B cell (primary cell): Measurements from ENCODE around the gene LGALS14. TPM values are rescaled to one million over a fixed set of nuclear protein-coding genes. Genes with fewer than 3 reads are reported as not detected.

Source experiments
- ATAC-seq: fragments of 200-7000 bp; cut with Tn5 transposase; one replicate; pipeline ENCODE4 v1.10.0; 2021; ENCODE audit warnings: low read depth, mild to moderate bottlenecking, moderate number of reproducible peaks, moderate library complexity
- CTCF ChIA-PET: fragments of 350-600 bp; sonication (Branson Sonifier 250); formaldehyde crosslinking; loops from one replicate; lab custom pipeline; 2021; ENCODE audit warnings: antibody characterized with exemption, inconsistent platforms; lab: Charles Lee
- POLR2A ChIA-PET: fragments of 350-600 bp; sonication (Branson Sonifier 250); formaldehyde crosslinking; loops from one replicate; lab custom pipeline; 2021; ENCODE audit warnings: antibody characterized with exemption; lab: Charles Lee
- DNase-seq: peaks from one replicate; pipeline ENCODE4 v3.0.0; 2013
- H2AFZ ChIP-seq: 2 replicates; pipeline ENCODE4 v1.6.1; 2012; ENCODE audit warnings: mild to moderate bottlenecking, low read depth, low read length; ENCODE audit not compliant: insufficient read depth, poor library complexity, severe bottlenecking
- H3K27ac ChIP-seq, 2 donors: 1 replicate in 1 of 2; 2 replicates in 1 of 2; pipeline ENCODE4 v1.5.1; 2012 to 2013; ENCODE audit warnings: low read length in 2 of 2, mild to moderate bottlenecking in 2 of 2, moderate library complexity in 1 of 2
- H3K27me3 ChIP-seq, 4 experiments: fragments of 200-600 bp in 1 of 4; sonication (generic) in 1 of 4; replicated peaks in 1 of 4; 1 replicate in 2 of 4; 2 replicates in 2 of 4; pipeline versions ENCODE4 v1.6.1 to v1.7.0; 2013 to 2016; ENCODE audit warnings: low read length in 3 of 4, mild to moderate bottlenecking in 2 of 4, mixed read lengths in 1 of 4, moderate library complexity in 1 of 4; ENCODE audit not compliant: insufficient read depth in 4 of 4, control insufficient read depth in 3 of 4; ENCODE audit errors: control extremely low read depth in 1 of 4
- H3K36me3 ChIP-seq, 2 experiments: replicated peaks in 1 of 2; 1 replicate in 1 of 2; 2 replicates in 1 of 2; pipeline versions ENCODE4 v1.6.1 to v1.7.1; 2013; ENCODE audit warnings: low read length in 1 of 2; ENCODE audit not compliant: insufficient read depth in 2 of 2, control insufficient read depth in 1 of 2; ENCODE audit errors: control extremely low read depth in 1 of 2, extremely low read depth in 1 of 2
- H3K4me1 ChIP-seq, 2 donors: fragments of 200-600 bp in 1 of 2; sonication (generic) in 1 of 2; 1 replicate in 1 of 2; 2 replicates in 1 of 2; pipeline versions ENCODE4 v1.5.1 to v1.6.1; 2013 to 2017; ENCODE audit warnings: low read length in 2 of 2; ENCODE audit not compliant: control insufficient read depth in 2 of 2, insufficient read depth in 2 of 2
- H3K4me2 ChIP-seq: replicated peaks from 2 replicates; pipeline ENCODE3; 2012; ENCODE audit warnings: mild to moderate bottlenecking, low read depth, low read length; ENCODE audit not compliant: poor library complexity, severe bottlenecking
- H3K4me3 ChIP-seq, 5 experiments: fragments of 200-600 bp in 1 of 5; sonication (generic) in 1 of 5; 1 replicate in 3 of 5; 2 replicates in 2 of 5; pipeline versions ENCODE4 v1.5.1 to v1.7.0; 2011 to 2016; ENCODE audit warnings: low read length in 4 of 5, mild to moderate bottlenecking in 4 of 5, low read depth in 2 of 5, control low read depth in 1 of 5, moderate library complexity in 1 of 5; ENCODE audit not compliant: insufficient read depth in 1 of 5; ENCODE audit errors: control extremely low read depth in 1 of 5, extremely low read depth in 1 of 5
- H3K79me2 ChIP-seq: fragments of 200-600 bp; sonication (generic); one replicate; pipeline ENCODE4 v1.6.0; 2016; ENCODE audit warnings: low read length; ENCODE audit not compliant: control insufficient read depth, insufficient read depth
- H3K9ac ChIP-seq: fragments of 200-600 bp; sonication (generic); 2 replicates; pipeline ENCODE4 v1.6.1; 2017; ENCODE audit warnings: mild to moderate bottlenecking, low read length, moderate library complexity
- H3K9me3 ChIP-seq, 3 donors: one replicate each; pipeline versions ENCODE4 v1.6.1 to v1.7.1; 2013; ENCODE audit warnings: low read length in 2 of 3; ENCODE audit not compliant: control insufficient read depth in 2 of 3, insufficient read depth in 1 of 3; ENCODE audit errors: control extremely low read depth in 1 of 3
- H4K20me1 ChIP-seq: 2 replicates; pipeline ENCODE4 v1.6.0; 2012; ENCODE audit warnings: mild to moderate bottlenecking, low read length; ENCODE audit not compliant: insufficient read depth, control insufficient read depth, poor library complexity, severe bottlenecking
- H3K27ac Mint-ChIP-seq: one replicate; pipeline ENCODE4 v1.8.0; 2021; ENCODE audit warnings: mixed read lengths
- H3K27me3 Mint-ChIP-seq: one replicate; pipeline ENCODE4 v1.8.0; 2021; ENCODE audit warnings: mixed read lengths
- H3K4me1 Mint-ChIP-seq: one replicate; pipeline ENCODE4 v1.8.0; 2021; ENCODE audit warnings: mixed read lengths
- H3K4me3 Mint-ChIP-seq: one replicate; pipeline ENCODE4 v1.8.0; 2021; ENCODE audit warnings: mixed read lengths
- H3K9me3 Mint-ChIP-seq: one replicate; pipeline ENCODE4 v1.8.0; 2022; ENCODE audit warnings: mixed read lengths; ENCODE audit not compliant: insufficient read depth
- EZH2 ChIP-seq: IDR thresholded peaks from 2 replicates; pipeline ENCODE4 v1.6.1; 2012; ENCODE audit warnings: borderline replicate concordance, low read depth, mild to moderate bottlenecking, moderate library complexity, low read length; ENCODE audit not compliant: insufficient read depth, poor library complexity, severe bottlenecking
- WGBS: methylation state at CpG from one replicate; pipeline ENCODE4 v1.1.5; 2013; ENCODE audit warnings: missing lambda C conversion rate; ENCODE audit not compliant: insufficient coverage; 5-methylcytosine and 5-hydroxymethylcytosine counted together
- intact Hi-C: fragments of 100-400 bp; cut with micrococcal nuclease; formaldehyde crosslinking; loops from one replicate; pipeline ENCODE4 v1.10.0; 2022
- polyA plus RNA-seq: library from polyadenylated mRNA; depleted of rRNA; stranded (reverse); fragments of >200 nt; gene quantifications from 2 replicates; pipeline ENCODE4 v1.2.3, GENCODE V29; 2012
- small RNA-seq: library from RNA; depleted of rRNA; stranded (forward); fragments of <200 nt; gene quantifications from one replicate; pipeline ENCODE3, GENCODE V24; 2012; ENCODE audit warnings: low replicate concordance, low read depth; ENCODE audit not compliant: insufficient read length
- total RNA-seq, 2 donors: library from RNA; stranded (reverse); fragments of 120-200 nt in 1 of 2; gene quantifications; 1 replicate in 1 of 2; 2 replicates in 1 of 2; pipeline versions ENCODE4 v1.2.3 to v1.2.4, GENCODE V29; 2013 to 2022
- TF ChIP-seq, protein P1 (sequence below): fragments of 200-600 bp; IDR thresholded peaks from one replicate; pipeline ENCODE4 v1.8.0; 2022; ENCODE audit warnings: antibody characterized with exemption, mild to moderate bottlenecking

Gene LGALS14
- total and polyA plus RNA-seq, 2 donors (not counting 1 experiment from before 2014, with no cell fraction given), result not detected

DNA sequence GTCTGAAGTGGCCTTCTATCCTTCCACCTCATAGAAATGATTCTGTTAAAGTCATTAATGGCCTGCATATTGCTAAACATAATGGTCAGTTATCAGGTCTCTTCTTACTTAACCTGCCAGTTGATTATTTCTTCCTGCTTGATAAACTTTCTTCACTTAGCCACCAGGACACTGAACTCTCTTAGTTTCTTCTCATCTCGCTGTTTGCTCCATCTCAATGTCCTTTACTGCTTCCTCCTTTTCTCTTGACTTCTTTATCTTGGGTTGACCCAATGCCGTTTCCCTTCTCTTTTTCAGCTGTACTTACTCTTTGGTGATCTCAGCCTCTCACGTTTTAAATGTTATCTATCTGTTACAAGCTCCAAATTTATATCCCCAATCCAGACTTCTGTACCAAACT, 50.7 kb downstream of the LGALS14 start:
- H3K4me2 ChIP-seq, result no peak overlapping the region
- H3K4me3 Mint-ChIP-seq, result no peak overlapping the region
- H3K79me2 ChIP-seq, result no peaks in the 10 kb centered on the region
- H3K36me3 ChIP-seq, result no peaks in the 10 kb centered on the region
- H3K9ac ChIP-seq, result no peak overlapping the region
- ChIA-PET CTCF (no interaction called here), POLR2A (no interaction called here)
- ATAC-seq (no peak), DNase-seq (no peak)
- no peaks in the 10 kb centered on the region for H4K20me1 ChIP-seq
- H3K4me1 Mint-ChIP-seq, result no peaks in the 10 kb centered on the region
- peaks cover 0 to 25% (median 10%) of the 10 kb centered on the region in 4 experiments for H3K27me3 ChIP-seq
- H3K9me3 ChIP-seq, result peaks cover 0 to 3% (median 0%) of the 10 kb centered on the region in 3 donors
- intact Hi-C loops, result no loop called here
- TF ChIP-seq, protein P1, sequence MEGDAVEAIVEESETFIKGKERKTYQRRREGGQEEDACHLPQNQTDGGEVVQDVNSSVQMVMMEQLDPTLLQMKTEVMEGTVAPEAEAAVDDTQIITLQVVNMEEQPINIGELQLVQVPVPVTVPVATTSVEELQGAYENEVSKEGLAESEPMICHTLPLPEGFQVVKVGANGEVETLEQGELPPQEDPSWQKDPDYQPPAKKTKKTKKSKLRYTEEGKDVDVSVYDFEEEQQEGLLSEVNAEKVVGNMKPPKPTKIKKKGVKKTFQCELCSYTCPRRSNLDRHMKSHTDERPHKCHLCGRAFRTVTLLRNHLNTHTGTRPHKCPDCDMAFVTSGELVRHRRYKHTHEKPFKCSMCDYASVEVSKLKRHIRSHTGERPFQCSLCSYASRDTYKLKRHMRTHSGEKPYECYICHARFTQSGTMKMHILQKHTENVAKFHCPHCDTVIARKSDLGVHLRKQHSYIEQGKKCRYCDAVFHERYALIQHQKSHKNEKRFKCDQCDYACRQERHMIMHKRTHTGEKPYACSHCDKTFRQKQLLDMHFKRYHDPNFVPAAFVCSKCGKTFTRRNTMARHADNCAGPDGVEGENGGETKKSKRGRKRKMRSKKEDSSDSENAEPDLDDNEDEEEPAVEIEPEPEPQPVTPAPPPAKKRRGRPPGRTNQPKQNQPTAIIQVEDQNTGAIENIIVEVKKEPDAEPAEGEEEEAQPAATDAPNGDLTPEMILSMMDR, result no peak
- TF ChIP-seq EZH2, result no peak
- no peaks in the 10 kb centered on the region for H3K4me1 ChIP-seq
- no peak overlapping the region for H3K27ac Mint-ChIP-seq
- 56% methylated on average over 3 of the region's 3 CpGs for WGBS
- H3K4me3 ChIP-seq, result no peak overlapping the region
- H3K9me3 Mint-ChIP-seq, result no peaks in the 10 kb centered on the region
- H3K27me3 Mint-ChIP-seq, result peaks cover 31% of the 10 kb centered on the region
- H3K27ac ChIP-seq, result no peak overlapping the region
- no peak overlapping the region for H2AFZ ChIP-seq

Small RNAs within 50 kb of the gene (small RNA-seq; reads per million reads assigned to genes)
- gene RPS29P27, result not detected

Other genes starting within 250 kb of the LGALS14 start
- 52.3 and 55.3 TPM in 2 replicates for gene TIMM50, start 223.6 kb upstream of the LGALS14 start, total RNA-seq
- gene TIMM50, start 223.6 kb upstream of the LGALS14 start, polyA plus RNA-seq, result 25.7 and 27.9 TPM in 2 replicates
- gene DLL3, start 205.5 kb upstream of the LGALS14 start, total RNA-seq, result 0.41 and 1.1 TPM in 2 replicates
- gene DLL3, start 205.5 kb upstream of the LGALS14 start, polyA plus RNA-seq, result 0.30 and 0.46 TPM in 2 replicates
- gene SELENOV, start 189.3 kb upstream of the LGALS14 start, total RNA-seq, result not detected in 2 replicates
- not detected in 2 replicates for gene SELENOV, start 189.3 kb upstream of the LGALS14 start, polyA plus RNA-seq
- gene EID2B, start 171.6 kb upstream of the LGALS14 start, total RNA-seq, result 6.0 and 7.6 TPM in 2 replicates
- gene EID2B, start 171.6 kb upstream of the LGALS14 start, polyA plus RNA-seq, result 2.1 and 3.0 TPM in 2 replicates
- 13.8 and 14.1 TPM in 2 replicates for gene EID2, start 164.3 kb upstream of the LGALS14 start, total RNA-seq
- 5.2 and 6.2 TPM in 2 replicates for gene EID2, start 164.3 kb upstream of the LGALS14 start, polyA plus RNA-seq
- not detected in 2 replicates for gene LGALS13, start 102.0 kb upstream of the LGALS14 start, total RNA-seq
- gene LGALS13, start 102.0 kb upstream of the LGALS14 start, polyA plus RNA-seq, result not detected in 2 replicates
- gene LGALS16, start 48.6 kb upstream of the LGALS14 start, total RNA-seq, result not detected in 2 replicates
- gene LGALS16, start 48.6 kb upstream of the LGALS14 start, polyA plus RNA-seq, result not detected in 2 replicates
- gene CLC, start 33.5 kb downstream of the LGALS14 start, total RNA-seq, result not detected in 2 replicates
- gene CLC, start 33.5 kb downstream of the LGALS14 start, polyA plus RNA-seq, result 0.33 TPM in 1 of 2 replicates, not detected in the other
- not detected in 2 replicates for gene LEUTX, start 74.4 kb downstream of the LGALS14 start, total RNA-seq
- not detected in 2 replicates for gene LEUTX, start 74.4 kb downstream of the LGALS14 start, polyA plus RNA-seq
- 36.6 and 44.4 TPM in 2 replicates for gene DYRK1B, start 129.7 kb downstream of the LGALS14 start, total RNA-seq
- gene DYRK1B, start 129.7 kb downstream of the LGALS14 start, polyA plus RNA-seq, result 18.7 and 26.1 TPM in 2 replicates
- 253 and 254 TPM in 2 replicates for gene FBL, start 141.9 kb downstream of the LGALS14 start, total RNA-seq
- 320 and 376 TPM in 2 replicates for gene FBL, start 141.9 kb downstream of the LGALS14 start, polyA plus RNA-seq
- gene FCGBP, start 230.2 kb downstream of the LGALS14 start, total RNA-seq, result 22.9 and 23.4 TPM in 2 replicates
- gene FCGBP, start 230.2 kb downstream of the LGALS14 start, polyA plus RNA-seq, result 5.7 and 11.3 TPM in 2 replicates